GM19193 (cell line): ENCODE data around the gene KIF1B.

Source experiments
- POLR2A ChIP-seq: IDR thresholded peaks from 4 replicates; pipeline ENCODE4 v1.6.1; 2011; ENCODE audit not compliant: insufficient read depth, insufficient read length; ENCODE audit errors: extremely low read depth

KIF1B gene

GRCh38 chr1:10186331-10187025, 23.9 kb upstream of the KIF1B start:
- no peak for TF ChIP-seq POLR2A

GRCh38 chr1:10187026-10187334, 23.4 kb upstream of the KIF1B start:
- no peak for TF ChIP-seq POLR2A

- TF ChIP-seq POLR2A, result no peak
Observed at GRCh38 chr1:10188133-10188650, 22.2 kb upstream of the KIF1B start.

- no peak for TF ChIP-seq POLR2A
Observed at GRCh38 chr1:10189659-10190058, 20.7 kb upstream of the KIF1B start.

GRCh38 chr1:10192263-10192662, 18.1 kb upstream of the KIF1B start:
- no peak for TF ChIP-seq POLR2A

- no peak for TF ChIP-seq POLR2A
Observed at GRCh38 chr1:10193288-10193687, 17.1 kb upstream of the KIF1B start.

GRCh38 chr1:10195570-10195969, 14.8 kb upstream of the KIF1B start:
- no peak for TF ChIP-seq POLR2A

GRCh38 chr1:10196976-10197375, 13.4 kb upstream of the KIF1B start:
- no peak for TF ChIP-seq POLR2A

GRCh38 chr1:10200620-10201019, 9.8 kb upstream of the KIF1B start:
- no peak for TF ChIP-seq POLR2A

- TF ChIP-seq POLR2A, result no peak
Observed at GRCh38 chr1:10204003-10204642, 6.2 kb upstream of the KIF1B start.

GRCh38 chr1:10207810-10208209, 2.6 kb upstream of the KIF1B start:
- no peak for TF ChIP-seq POLR2A

- TF ChIP-seq POLR2A, result no peak
Observed at GRCh38 chr1:10208537-10208936, 1.8 kb upstream of the KIF1B start.

GRCh38 chr1:10209590-10209904, 823 bp upstream of the KIF1B start:
- TF ChIP-seq POLR2A, result no peak

GRCh38 chr1:10210841-10211804, 753 bp downstream of the KIF1B start:
- no peak for TF ChIP-seq POLR2A

GRCh38 chr1:10211805-10212410, 1.5 kb downstream of the KIF1B start:
- no peak for TF ChIP-seq POLR2A

- TF ChIP-seq POLR2A, result no peak
Observed at GRCh38 chr1:10212476-10212875, 2.1 kb downstream of the KIF1B start.

- no peak for TF ChIP-seq POLR2A
Observed at GRCh38 chr1:10213186-10213705, 2.9 kb downstream of the KIF1B start.
